ENCODE data around the gene CSF3. TPM values are rescaled to one million over a fixed set of nuclear protein-coding genes. Genes with fewer than 3 reads are reported as not detected.

CSF3 gene
- total RNA-seq, 1 experiment from 2014 or later: not detected

DNA sequence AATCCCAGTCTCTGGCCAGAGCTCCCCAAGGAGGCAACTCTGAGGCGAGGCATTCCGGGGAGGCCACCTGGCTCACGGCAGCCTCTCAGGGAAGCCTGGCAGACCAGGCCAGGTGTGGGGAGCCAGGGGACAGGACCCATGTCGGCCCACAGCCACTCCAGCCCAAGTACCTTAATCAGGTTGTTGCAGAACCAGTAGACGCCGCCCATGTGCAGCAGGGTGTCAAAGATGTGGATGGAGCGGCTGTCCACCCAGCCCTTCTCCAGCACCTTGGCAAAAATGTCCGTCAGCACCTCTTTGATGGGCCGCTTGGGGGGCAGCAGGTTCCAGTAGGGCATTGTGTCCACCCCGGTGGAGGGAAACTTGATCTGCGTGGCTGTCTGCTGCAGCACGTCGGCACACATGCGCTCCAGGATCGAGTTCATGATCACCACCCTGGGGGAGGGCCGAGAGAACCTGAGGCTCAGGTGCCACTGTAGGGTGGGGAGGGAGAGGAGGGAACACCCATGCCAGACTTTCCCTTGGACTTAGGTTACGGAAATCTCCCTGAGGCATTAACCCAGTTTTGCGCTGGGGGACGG, 7.8 kb downstream of the CSF3 start:
- no peak for DNase-seq (ENCODE audit: extremely low read depth, low read depth)

DNA sequence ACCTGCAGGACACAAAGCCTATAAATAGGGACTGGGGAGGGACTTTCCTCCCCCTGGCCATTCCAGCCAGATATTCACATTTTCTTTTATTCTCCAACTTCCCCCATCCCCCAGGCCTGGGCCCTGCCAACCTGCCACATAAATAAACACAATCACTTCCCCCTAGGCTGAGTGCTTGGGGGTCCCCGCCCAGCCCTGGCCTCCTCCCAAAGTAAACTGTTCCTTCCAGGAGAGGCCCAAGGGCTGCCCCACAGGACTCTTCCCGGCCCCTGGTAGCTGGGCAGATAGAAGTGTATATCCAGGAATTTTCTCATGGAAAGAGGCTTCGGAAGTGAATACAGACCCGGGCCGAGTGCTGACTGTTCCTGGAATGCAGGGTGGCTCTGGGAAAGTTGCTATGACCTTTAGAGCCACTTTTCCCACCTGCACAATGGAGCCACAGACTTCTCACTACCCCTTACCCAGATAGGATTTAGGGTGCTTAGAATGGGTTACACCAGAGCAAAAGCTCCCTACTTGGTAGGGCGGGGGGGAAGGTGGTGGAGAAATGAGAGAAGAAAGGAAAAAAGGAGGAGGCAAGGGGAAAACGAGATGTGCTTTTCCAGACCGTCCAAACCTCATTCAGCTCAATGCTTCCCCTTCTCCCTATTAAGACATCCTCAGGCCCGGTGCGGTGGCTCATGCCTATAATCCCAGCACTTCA, 8.5 kb downstream of the CSF3 start:
- no peak for DNase-seq (ENCODE audit: extremely low read depth, low read depth)

DNA sequence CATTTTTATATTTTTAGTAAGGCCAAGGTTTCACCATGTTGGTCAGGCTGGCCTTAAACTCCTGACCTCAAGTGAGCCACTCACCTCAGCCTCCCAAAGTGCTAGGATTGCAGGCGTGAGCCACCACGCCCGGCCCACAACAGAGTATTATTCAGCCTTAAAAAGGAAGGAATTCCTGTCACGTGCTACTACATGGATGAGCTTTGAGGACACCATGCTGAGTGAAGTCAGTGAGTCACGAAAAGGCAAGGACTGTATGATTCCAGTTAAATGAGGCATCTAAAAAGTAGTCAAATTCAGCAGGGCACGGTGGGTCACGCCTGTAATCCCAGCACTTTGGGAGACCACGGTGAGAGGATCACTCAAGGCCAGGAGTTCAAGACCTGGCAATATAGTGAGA, 9.7 kb downstream of the CSF3 start:
- DNase-seq (ENCODE audit: extremely low read depth, low read depth): no peak

DNA sequence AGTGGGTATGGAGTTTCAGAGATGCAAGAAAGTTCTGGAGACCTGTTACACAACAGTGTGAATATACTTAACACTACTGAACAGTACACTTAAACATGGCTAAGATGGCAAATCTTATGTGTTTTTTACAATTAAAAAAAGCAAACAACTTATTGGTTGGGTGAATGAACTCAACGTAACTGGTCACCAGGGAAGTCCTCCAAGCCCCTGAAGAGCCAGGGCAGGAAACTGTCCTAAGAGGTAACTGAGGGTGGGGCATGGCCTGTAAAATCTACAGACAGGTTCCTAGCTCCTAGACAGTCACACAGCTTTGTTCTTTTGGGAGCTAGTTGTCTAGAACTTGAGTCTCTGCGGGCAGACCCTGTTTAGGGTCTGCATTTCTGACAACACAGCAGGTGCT, 10.3 kb downstream of the CSF3 start:
- DNase-seq (ENCODE audit: extremely low read depth, low read depth): no peak

DNA sequence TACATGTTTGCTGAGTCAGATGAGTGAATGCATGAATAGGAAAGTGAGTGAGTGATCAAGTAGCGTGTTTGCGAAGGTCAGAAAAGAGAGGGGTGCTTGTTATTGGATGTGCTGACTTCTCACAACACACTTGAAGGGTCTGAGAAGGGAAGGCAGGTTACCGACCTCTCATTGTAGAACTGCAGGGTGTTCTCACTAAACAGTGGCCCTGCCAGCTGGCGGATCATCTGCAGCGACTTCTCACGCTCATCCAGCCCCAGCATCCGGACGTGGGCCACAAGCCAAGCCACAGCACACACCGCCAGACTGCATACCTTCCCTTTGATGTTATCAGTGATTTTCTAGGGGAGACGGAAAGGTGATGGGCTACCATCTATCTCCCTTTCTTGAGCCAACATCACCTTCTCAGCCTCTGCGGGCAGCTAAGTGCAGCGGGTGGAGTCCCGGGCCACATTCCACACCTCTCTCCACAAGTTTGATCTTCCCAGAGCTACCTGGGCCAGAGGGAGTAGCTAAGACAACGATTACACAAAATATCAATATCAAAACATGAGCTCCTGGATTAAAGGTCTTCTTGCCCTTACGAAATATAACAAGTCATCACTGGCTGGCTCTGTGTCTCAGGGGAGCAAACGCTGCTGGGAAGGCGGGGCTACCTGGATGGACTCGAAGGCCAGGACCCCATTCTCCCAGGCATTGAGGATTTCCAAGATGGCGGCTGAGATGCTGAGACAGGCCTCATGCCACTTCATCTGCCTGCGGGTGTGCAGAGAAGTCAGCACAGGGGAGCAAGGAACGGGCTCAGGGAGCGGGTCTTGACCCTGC, 11.0 kb downstream of the CSF3 start:
- DNase-seq (ENCODE audit: extremely low read depth, low read depth): no peak

DNA sequence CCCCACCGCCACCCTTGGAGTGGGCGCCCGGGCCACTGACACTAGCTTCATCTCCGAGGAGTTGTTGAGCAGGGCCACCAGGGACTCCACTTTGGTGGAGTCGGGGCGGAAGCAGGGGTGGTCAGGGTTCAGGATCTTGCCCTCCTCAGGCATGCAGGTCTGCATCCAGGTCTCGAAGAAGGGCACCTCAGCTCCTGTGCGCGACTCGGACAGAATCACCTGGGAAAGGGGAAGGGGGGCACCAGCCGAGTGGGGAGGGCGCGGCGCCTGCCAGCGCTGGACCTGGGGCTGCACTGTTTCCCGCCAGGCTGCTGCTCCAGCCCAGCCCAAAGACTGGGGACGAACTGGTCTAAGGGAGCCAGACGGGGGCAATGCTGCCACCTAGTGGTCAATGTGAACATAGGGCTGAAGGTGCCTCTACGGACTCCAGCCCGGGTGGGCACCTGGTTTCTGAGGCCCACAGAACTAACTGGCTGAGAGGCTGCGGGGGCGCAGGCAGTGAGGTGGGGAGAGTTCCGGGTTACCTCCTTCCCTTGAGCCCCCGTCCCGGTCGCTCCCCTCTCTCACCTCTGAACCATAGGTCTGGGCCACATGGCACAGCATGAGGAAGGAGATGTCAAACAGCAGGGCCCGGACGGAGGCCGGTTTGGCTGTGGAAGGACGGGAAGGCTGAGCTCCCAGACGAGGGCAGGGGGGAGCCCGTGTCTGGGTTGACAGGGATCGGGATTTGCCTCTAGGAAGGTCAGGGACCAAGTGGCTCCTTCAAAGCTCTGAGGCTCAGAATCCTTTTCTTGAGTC, 11.8 kb downstream of the CSF3 start:
- DNase-seq (ENCODE audit: extremely low read depth, low read depth): peak; percentile 83

- DNase-seq (ENCODE audit: extremely low read depth, low read depth): no peak
Measured at GRCh38 chr17:40027614-40028012, 12.4 kb downstream of the CSF3 start.

GRCh38 chr17:40028595-40028994, 13.4 kb downstream of the CSF3 start:
- DNase-seq (ENCODE audit: extremely low read depth, low read depth): no peak

DNA sequence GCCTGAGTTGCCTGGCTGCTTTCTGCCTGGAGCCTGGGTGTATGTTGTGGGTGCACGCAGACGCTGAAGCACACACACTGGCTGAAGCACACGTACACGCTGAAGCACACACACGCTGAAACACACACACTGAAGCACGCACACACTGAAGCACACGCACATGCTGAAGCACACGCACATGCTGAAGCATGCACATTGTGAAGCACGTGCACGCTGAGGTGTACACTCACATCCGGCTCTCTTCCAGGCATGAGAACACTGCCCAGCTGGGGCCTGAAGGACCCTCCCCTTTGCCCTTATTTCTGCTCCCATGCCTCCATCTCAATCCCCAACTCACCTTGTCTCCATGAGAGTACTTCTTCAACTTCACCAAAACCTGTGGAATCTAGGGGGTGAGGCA, 16.5 kb downstream of the CSF3 start:
- no peak for DNase-seq (ENCODE audit: extremely low read depth, low read depth)

GRCh38 chr17:40032322-40033320, 17.4 kb downstream of the CSF3 start:
- DNase-seq (ENCODE audit: extremely low read depth, low read depth): no peak

GRCh38 chr17:40033339-40033738, 18.1 kb downstream of the CSF3 start:
- no peak for DNase-seq (ENCODE audit: extremely low read depth, low read depth)

GRCh38 chr17:40034426-40035161, 19.4 kb downstream of the CSF3 start:
- DNase-seq (ENCODE audit: extremely low read depth, low read depth): no peak

DNA sequence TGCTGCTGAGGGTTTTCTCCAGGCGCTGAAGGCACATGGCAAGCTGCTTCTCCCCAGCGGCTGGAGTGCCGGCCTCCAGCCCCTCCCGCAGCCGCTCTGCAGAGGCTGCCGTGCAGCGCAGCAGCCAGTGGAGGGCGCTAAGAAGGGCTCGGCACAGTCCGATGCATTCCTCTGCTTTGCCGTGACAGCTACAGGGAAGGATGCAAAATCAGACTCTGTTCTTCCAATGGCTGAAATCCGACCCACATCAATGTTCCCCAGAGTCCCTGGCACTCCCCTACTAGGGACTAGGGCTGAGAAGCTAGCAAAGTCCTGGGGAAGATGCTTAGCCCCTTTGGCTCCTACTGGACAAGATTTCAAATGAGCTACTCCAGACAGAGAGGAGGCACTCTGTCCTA, 19.9 kb downstream of the CSF3 start:
- peak; percentile 40 for DNase-seq (ENCODE audit: extremely low read depth, low read depth)

DNA sequence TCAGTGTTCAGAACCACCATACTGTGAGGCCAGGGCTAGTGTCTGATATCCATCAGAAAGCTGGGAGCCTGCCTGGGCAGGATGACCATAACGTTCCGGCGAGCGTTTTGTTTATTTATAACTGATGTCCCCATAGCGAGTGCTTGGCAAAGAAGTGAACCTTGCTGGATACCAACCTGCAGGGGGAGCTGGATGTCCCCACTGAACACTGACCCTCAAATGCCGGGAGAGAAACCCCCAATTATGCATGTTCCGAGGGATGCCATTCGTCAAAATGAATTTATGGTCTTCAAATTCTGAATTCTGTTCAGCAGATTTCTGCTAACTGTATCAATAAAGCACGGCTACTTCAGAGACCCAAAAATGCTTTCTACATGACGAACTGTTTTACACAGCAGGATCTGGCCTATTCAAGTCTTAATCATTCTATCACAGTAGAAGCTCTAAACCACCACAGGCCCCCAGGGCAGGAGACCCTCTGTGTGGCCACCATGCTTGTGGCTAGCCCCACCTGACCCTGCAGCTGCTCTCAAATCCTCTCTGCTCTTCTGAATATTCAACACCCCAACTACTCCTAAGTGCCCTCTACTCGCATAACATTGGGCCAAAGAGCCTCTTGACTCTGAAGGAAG, 23.8 kb downstream of the CSF3 start:
- DNase-seq (ENCODE audit: extremely low read depth, low read depth): peak; percentile 39

DNA sequence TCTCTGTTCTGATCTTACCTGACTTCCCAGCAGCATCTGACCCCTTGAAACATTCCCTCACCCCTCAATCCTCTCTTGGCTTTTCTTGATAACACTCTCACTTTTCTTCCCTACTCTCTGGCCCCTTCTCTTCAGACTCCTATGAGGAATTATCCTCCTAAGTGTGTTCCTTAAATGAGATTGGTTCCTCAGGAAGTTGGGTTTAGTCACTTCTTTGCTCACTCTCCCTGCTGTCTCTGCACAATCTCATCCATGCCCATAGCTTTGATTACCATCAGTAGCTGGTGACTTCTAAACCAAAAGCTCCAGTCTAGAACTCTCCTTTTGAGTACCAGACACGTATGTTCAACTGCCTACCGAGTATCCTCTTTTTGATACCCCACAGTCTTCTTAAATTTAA, 26.0 kb downstream of the CSF3 start:
- no peak for DNase-seq (ENCODE audit: extremely low read depth, low read depth)

GRCh38 chr17:40056379-40057015, 41.3 kb downstream of the CSF3 start:
- DNase-seq (ENCODE audit: extremely low read depth, low read depth): no peak

GRCh38 chr17:40058186-40058784, 43.0 kb downstream of the CSF3 start:
- no peak for DNase-seq (ENCODE audit: extremely low read depth, low read depth)

- DNase-seq (ENCODE audit: extremely low read depth, low read depth): no peak
Measured at GRCh38 chr17:40058865-40059264, 43.6 kb downstream of the CSF3 start.

All from NCI-H460 (cell line).